IPS-NIHi11 (cell line): ENCODE results near the gene ABCA3.
A peak's percentile ranks its signal among the peaks of the same experiment; 100 is the strongest.
"Not testable (repeated sequence)": the region's sequence is repeated elsewhere in the genome, so short reads cannot be mapped to it uniquely, and the experiment has no call there.

ENCODE experiments used
- DNase-seq: peaks from one replicate; pipeline ENCODE4 v3.0.0; 2012; ENCODE audit warnings: mixed read lengths, low spot score

ABCA3 gene

GRCh38 chr16:2252806-2253148 is 87.8 kb downstream of the ABCA3 start:
- DNase-seq, result no peak

- DNase-seq, result peak; percentile 100
Measured at GRCh38 chr16:2251296-2252111, 89.0 kb downstream of the ABCA3 start, which contains the start of gene ECI1. TSS of gene ECI1 (minus strand) at chr16:2251587. CDS start at chr16:2251566, 21 bp downstream.

GRCh38 chr16:2250652-2251295 is 89.8 kb downstream of the ABCA3 start:
- DNase-seq, result no peak

- DNase-seq, result no peak
Measured at GRCh38 chr16:2246301-2246885, 94.1 kb downstream of the ABCA3 start.

- no peak for DNase-seq
Measured at GRCh38 chr16:2244926-2245795, 95.4 kb downstream of the ABCA3 start.

GRCh38 chr16:2244301-2244700 is 96.2 kb downstream of the ABCA3 start:
- peak; percentile 65 for DNase-seq

GRCh38 chr16:2243781-2244180 is 96.7 kb downstream of the ABCA3 start:
- no peak for DNase-seq

- DNase-seq, result peak; percentile 60
Measured at GRCh38 chr16:2243031-2243528, 97.4 kb downstream of the ABCA3 start.

GRCh38 chr16:2242598-2242997 is 97.9 kb downstream of the ABCA3 start:
- DNase-seq, result no peak

- not testable (repeated sequence) for DNase-seq
Measured at GRCh38 chr16:2240331-2240730, 100.2 kb downstream of the ABCA3 start.

GRCh38 chr16:2238838-2239675 is 101.5 kb downstream of the ABCA3 start:
- peak; percentile 71 for DNase-seq

GRCh38 chr16:2238150-2238837 is 102.2 kb downstream of the ABCA3 start:
- peak; percentile 58 for DNase-seq

GRCh38 chr16:2237493-2238149 is 102.9 kb downstream of the ABCA3 start:
- peak; percentile 55 for DNase-seq

- no peak for DNase-seq
Measured at GRCh38 chr16:2237102-2237482, 103.4 kb downstream of the ABCA3 start.

- peak; percentile 79 for DNase-seq
Measured at GRCh38 chr16:2236337-2237101, 104.0 kb downstream of the ABCA3 start, which contains the start of gene DNASE1L2. TSS of gene DNASE1L2 (plus strand) at chr16:2236444. CDS start at chr16:2236817, 373 bp downstream.

- no peak for DNase-seq
Measured at GRCh38 chr16:2235695-2236336, 104.7 kb downstream of the ABCA3 start.

GRCh38 chr16:2235234-2235651 is 105.3 kb downstream of the ABCA3 start:
- DNase-seq, result no peak

- DNase-seq, result no peak
Measured at GRCh38 chr16:2234813-2235170, 105.7 kb downstream of the ABCA3 start.
